IPS-NIHi11 (cell line): ENCODE data around the gene GABRD.

Experiments
- DNase-seq: peaks from one replicate; pipeline ENCODE4 v3.0.0; 2012; ENCODE audit warnings: mixed read lengths, low spot score

GABRD gene

GRCh38 chr1:1985375-1986050 lies 33.6 kb upstream of the GABRD start:
- DNase-seq = peak; percentile 20

- peak; percentile 49 for DNase-seq
These were observed 32.5 kb upstream of the GABRD start for GRCh38 chr1:1986451-1987141.

GRCh38 chr1:1987142-1987510 lies 32.0 kb upstream of the GABRD start:
- no peak for DNase-seq

GRCh38 chr1:1988061-1988945 lies 30.8 kb upstream of the GABRD start:
- DNase-seq = peak; percentile 36

- DNase-seq = peak; percentile 6
These were observed 30.0 kb upstream of the GABRD start for GRCh38 chr1:1989102-1989542.

GRCh38 chr1:1989789-1990188 lies 29.4 kb upstream of the GABRD start:
- peak; percentile 2 for DNase-seq

GRCh38 chr1:1990222-1990621 lies 28.9 kb upstream of the GABRD start:
- peak; percentile 9 for DNase-seq

- no peak for DNase-seq
These were observed 24.6 kb upstream of the GABRD start for GRCh38 chr1:1994536-1994935.

GRCh38 chr1:1996207-1996651 lies 22.9 kb upstream of the GABRD start:
- no peak for DNase-seq

- no peak for DNase-seq
These were observed 21.6 kb upstream of the GABRD start for GRCh38 chr1:1997576-1997975.

- DNase-seq = no peak
These were observed 18.7 kb upstream of the GABRD start for GRCh38 chr1:2000432-2000831.

GRCh38 chr1:2000850-2001249 lies 18.3 kb upstream of the GABRD start:
- DNase-seq = no peak

GRCh38 chr1:2001773-2002411 lies 17.3 kb upstream of the GABRD start:
- DNase-seq = no peak

- peak; percentile 99 for DNase-seq
These were observed 15.5 kb upstream of the GABRD start, which contains the start of gene CFAP74 for GRCh38 chr1:2003541-2004131. Gene CFAP74, minus strand, starts transcription at chr1:2003786. Its CDS starts 12,830 bp downstream, at chr1:1990956.

- DNase-seq = no peak
These were observed 14.3 kb upstream of the GABRD start for GRCh38 chr1:2004856-2005255.

- DNase-seq = no peak
These were observed 9.8 kb upstream of the GABRD start for GRCh38 chr1:2009101-2010053.

- no peak for DNase-seq
These were observed 5.0 kb upstream of the GABRD start for GRCh38 chr1:2014181-2014580.

- DNase-seq = no peak
These were observed 4.1 kb upstream of the GABRD start for GRCh38 chr1:2014741-2015735.

- no peak for DNase-seq
These were observed 3.0 kb upstream of the GABRD start for GRCh38 chr1:2016123-2016522.
